ENCODE measurements around the gene NDUFB3. TPM values are rescaled to one million over a fixed set of nuclear protein-coding genes. Genes with fewer than 3 reads are reported as not detected.
"Not testable (repeated sequence)": the region's sequence is repeated elsewhere in the genome, so short reads cannot be mapped to it uniquely, and the experiment has no call there.

NDUFB3 gene
- 45.4 and 75.0 TPM in 2 replicates for total RNA-seq

DNA sequence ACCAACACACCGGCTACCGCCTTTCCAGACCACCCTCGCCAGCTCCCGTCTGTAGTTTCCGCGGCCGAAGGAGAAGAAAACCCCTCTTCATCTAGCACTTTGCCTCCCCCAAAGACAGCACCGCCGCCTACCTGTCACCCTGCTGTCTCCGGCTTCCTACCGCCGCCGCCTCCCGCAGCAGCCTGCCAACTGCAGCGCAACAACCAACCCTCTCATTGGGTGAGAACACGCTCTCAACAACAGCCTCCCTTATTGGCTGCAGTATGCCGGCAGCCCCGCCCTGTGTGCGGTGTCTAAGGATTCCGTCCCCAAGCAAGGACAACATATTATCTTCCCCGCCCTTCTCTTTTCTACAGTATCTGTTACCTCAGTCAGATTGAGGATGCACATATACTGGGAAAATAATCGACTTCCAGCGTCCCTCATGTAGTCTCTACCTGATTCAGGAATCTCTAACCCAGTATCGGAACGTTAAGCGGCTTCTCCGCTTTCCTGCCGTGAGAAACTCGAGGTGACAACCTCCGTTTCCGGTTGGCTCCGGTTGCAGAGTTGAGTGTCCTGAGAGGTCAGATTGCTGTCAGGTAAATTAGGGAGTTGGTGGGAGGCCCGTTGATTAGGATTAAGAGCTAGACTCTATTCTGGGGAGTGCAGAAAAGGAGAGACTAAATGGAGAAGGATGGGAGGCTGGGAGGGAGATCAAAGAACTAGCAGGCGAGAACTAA lies at the start of gene NDUFB3, which contains the start of gene HYCC2:
Gene NDUFB3 (plus strand): TSS at position 523 of the 722 bp plus-strand sequence. CDS start 6,882 bp downstream, outside the sequence.
Gene HYCC2 (minus strand): TSS at position 193 of the 722 bp plus-strand sequence. CDS start 47,662 bp downstream, outside the sequence.
- DNase-seq (ENCODE audit: low read depth in 2 of 2) = peak; percentile 91 to 97

DNA sequence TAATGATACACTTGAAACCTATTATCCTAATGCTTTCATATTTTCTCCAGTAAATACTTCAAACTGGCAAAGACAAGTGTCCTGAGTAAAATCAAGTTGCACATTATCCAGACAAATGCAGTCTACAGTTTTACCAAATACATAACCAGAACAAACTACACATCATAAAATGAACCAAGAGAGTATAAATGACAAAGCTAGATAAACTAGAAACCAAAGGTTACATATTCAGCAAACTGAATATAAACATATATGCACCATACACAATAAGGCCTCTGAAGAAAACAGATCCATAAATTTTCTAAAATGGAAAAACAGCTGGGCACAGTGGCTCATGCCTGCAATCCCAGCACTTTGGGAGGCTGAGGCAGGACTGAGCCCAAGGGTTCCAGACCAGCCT lies 47.3 kb upstream of the NDUFB3 start:
- DNase-seq (ENCODE audit: low read depth in 2 of 2) = no peak

DNA sequence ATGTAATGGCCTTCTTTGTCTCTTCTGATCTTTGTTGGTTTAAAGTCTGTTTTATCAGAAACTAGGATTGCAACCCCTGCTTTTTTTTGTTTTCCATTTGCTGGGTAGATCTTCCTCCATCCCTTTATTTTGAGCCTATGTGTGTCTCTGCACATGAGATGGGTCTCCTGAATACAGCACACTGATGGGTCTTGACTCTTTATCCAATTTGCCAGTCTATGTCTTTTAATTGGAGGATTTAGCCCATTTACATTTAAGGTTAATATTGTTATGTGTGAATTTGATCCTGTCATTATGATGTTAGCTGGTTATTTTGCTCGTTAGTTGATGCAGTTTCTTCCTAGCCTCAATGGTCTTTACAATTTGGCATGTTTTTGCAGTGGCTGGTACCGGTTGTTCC lies 37.4 kb upstream of the NDUFB3 start:
- not testable (repeated sequence) for DNase-seq (ENCODE audit: low read depth in 2 of 2)

DNA sequence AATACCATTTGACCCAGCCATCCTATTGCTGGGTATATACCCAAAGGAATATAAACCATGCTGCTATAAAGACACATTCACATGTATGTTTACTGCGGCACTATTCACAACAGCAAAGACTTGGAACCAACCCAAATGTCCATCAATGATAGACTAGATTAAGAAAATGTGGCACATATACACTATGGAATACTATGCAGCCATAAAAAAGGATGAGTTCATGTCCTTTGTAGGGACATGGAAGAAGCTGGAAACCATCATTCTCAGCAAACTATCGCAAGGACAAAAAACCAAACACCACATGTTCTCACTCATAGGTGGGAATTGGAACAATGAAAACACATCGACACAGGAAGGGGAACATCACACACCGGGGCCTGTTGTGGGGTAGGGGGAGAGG lies 33.4 kb upstream of the NDUFB3 start:
- DNase-seq (ENCODE audit: low read depth in 2 of 2) = not testable (repeated sequence)

DNA sequence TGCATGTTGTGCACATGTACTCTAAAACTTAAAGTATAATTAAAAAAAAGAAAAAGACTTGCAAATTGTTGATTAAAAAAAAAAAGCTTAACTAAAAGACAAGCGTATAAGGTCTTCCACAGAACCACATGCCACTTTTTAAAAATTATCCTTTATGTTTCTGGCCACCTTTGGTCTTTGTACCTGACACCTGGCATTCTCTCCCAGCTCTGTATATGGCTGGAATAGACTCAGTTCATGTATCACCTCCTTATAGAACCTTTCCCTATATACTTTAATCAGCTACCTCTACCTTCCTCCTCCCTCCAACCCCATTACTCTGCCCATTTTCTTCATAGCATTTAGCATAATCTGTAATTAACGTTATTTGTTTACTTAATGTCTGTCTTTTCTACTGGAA lies 32.9 kb upstream of the NDUFB3 start:
- no peak for DNase-seq (ENCODE audit: low read depth in 2 of 2)

DNA sequence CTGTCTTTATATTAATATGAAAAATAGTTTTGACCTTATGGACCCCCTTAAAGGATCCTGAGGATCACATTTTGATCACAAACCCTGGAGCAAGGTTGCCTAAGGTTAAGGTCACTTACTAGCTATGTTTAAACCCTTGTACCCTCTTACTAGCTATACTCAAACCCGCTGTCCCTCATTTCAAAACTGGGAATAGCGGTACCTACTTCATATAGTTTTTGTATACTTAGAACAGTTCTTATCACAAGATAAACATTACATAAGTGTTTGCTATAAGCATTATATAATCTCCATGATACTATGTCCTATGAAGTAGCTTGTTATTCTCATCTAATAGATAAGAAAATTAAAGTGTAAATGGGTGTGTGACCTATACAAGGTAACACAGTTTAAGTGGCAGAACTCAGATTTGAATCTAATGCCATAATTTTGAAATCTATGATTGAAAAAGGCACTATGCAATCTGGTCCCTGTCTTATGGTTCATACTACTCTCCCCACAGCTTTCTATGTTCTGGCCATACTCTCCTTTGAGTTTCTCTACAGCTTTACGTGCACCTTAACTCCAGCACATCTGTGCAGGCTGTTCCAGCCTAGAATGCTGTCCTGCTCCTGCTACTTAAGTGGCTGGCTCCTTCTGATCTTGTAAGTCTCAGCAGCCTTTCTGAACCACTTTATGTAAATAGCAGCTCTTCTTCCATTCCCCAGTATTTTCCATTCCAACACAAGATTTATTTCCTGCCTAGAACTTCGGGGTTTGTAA lies 30.8 kb upstream of the NDUFB3 start:
- DNase-seq (ENCODE audit: low read depth in 2 of 2) = no peak

DNA sequence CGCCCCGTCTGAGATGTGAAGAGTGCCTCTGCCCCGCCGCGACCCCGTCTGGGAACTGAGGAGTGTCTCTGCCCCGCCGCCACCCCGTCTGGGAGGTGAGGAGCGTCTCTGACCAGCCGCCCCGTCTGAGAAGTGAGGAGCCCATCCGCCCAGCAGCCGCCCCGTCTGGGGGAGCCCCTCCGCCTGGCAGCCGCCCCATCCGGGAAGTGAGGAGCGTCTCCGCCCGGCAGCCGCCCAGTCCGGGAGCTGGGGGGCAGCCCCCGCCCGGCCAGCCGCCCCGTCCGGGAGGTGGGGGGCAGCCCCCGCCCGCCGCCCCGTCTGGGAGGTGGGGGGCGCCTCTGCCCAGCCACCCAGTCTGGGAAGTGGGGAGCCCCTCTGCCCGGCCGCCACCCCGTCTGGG lies 29.4 kb upstream of the NDUFB3 start:
- not testable (repeated sequence) for DNase-seq (ENCODE audit: low read depth in 2 of 2)

DNA sequence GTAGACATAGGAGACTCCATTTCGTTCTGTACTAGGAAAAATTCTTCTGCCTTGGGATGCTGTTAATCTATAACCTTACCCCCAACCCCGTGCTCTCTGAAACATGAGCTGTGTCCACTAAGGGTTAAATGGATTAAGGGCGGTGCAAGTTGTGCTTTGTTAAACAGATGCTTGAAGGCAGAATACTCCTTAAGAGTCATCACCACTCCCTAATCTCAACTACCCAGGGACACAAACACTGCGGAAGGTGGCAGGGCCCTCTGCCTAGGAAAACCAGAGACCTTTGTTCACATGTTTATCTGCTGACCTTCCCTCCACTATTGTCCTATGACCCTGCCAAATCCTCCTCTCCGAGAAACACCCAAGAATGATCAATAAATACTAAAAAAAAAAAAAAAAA lies 28.8 kb upstream of the NDUFB3 start:
- not testable (repeated sequence) for DNase-seq (ENCODE audit: low read depth in 2 of 2)

DNA sequence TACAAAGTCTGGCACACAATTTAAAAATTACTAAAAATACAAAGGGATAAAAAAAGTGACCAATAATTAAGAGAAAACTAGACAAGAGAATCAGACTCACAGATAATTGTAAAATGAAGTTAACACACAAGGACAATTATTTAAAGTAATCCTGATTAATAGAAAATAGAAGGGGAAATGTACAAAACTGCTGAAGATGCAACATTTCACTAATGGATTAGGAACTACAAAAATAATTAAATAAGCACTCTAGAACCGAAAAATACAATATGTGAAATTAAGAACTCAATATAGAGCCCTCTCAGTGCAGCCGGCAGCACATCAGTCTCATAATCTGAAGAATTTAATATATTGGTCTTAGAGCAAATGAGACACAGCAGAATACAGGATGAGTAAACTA lies 24.9 kb upstream of the NDUFB3 start:
- no peak for DNase-seq (ENCODE audit: low read depth in 2 of 2)

DNA sequence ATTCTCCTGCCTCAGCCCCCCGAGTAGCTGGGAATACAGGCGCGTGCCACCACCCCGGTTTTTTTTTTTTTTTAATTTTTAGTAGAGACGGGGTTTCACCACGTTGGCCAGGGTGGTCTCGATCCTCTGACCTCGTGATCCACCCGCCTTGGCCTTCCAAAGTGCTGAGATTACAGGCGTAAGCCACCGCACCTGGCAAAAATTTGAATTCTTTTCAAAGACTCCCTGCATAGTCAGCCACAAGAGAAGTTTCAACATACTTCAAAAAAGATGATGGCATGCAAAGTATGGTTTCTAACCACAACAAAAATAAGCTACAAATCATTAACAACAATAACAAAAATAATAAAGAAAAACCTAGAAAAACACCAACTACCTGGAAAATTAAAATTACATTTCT lies 22.3 kb upstream of the NDUFB3 start:
- no peak for DNase-seq (ENCODE audit: low read depth in 2 of 2)

DNA sequence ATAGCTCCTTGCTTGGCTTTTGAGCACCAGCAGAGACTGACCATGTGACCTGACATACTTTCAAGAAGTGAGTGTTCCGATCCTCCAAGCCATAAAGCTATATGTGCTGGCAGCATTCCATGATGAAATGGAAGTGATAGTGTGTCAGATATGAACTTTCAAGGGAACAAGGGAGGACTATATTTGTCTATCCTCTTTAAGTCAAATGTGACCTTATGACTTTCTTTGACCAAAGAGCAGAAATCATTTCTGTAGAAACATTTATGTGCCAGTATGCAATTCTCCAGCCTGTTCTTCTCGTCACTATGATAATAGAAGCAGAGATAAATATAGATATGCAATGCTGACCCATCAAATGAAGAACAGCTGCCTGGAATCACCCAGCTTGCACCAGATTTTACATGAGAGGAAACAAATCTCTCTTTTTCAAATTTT lies 14.7 kb upstream of the NDUFB3 start:
- no peak for DNase-seq (ENCODE audit: low read depth in 2 of 2)

DNA sequence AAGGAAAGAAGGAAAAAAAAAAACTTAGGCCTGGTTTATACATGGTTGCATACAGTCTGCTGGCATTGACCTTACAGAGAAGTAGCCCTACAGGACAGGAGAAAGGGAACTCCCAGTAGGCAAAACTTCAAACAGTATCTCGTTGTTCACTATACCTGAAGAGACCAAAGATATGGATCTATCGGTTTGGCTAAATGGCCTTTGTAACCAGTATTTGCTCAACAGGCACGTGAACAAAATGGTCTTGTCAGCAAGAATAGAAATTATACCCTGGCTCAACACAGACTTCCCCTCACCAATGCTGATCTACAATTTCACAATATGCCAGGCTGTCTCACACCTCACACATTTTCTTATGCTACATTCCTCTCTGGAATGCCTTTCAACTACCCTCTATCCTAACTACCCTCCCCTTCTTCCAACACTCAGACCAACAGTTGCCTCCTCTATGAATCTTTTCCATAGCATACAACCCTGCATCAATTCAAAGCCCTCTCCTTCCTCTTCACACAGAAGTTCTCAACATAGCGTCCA lies 14.0 kb upstream of the NDUFB3 start:
- DNase-seq (ENCODE audit: low read depth in 2 of 2) = no peak

DNA sequence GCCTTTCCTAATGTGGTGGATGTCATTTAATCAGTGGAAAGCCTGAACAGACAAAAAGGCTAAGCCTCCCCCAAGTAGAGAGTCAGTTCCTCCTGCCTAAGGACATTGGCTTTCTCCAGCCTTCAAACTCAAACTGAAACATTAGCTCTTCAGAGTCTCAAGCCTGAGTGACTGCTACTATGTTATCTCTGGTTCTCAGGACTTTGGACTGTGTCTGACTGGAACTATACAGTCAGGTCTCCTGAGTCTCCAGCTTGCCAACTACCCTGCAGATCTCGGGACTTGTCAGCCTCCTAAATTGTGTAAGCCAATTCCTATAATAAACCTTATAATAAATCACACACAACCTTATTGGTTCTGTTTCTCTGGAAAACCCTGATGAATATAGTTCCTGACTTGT lies 12.9 kb upstream of the NDUFB3 start:
- no peak for DNase-seq (ENCODE audit: low read depth in 2 of 2)

DNA sequence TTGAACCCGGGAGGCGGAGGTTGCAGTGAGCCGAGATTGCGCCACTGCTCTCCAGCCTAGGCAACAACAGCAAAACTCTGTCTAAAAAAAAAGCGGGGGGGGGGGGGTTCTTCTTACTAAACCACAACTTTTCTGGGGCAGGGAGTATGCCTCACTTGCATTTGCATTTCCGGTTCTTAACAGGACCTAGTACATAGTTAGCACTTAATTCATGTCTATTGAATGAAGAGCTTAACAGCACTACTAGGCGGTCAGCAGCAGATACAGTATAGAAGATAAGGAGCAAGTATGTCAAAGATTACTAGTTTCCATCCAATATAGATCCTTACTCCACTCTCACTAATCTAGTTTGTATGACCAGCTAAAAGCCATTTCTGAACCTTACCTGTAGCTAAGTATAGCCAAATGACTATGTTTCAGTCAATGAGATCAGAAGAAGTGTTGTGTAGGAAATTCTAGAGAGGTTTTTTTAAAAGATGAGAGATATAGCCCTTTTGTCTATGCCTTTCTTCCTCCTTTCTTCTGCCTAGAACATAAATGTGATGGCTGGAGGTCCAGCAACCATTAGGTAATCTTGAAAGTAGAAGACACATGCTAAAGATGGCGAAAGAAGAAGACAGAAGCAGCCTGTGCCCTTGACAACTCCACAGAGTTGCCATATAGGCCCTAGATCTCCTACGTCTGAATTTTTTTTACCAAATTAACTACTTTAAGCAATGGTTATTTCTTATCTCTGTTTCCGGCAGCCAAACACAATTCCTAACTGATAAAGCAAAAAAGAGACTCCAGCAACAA lies 11.6 kb upstream of the NDUFB3 start:
- DNase-seq (ENCODE audit: low read depth in 2 of 2) = no peak

DNA sequence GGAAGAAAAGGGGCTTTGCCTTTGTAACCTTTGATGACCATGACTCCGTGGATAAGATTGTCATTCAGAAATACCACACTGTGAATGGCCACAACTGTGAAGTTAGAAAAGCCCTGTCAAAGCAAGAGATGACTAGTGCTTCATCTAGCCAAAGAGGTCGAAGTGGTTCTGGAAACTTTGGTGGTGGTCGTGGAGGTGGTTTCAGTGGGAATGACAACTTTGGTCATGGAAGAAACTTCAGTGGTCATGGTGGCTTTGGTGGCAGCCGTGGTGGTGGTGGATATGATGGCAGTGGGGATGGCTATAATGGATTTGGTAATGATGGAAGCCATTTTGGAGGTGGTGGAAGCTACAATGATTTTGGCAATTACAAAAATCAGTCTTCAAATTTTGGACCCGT lies 8.3 kb upstream of the NDUFB3 start:
- not testable (repeated sequence) for DNase-seq (ENCODE audit: low read depth in 2 of 2)

DNA sequence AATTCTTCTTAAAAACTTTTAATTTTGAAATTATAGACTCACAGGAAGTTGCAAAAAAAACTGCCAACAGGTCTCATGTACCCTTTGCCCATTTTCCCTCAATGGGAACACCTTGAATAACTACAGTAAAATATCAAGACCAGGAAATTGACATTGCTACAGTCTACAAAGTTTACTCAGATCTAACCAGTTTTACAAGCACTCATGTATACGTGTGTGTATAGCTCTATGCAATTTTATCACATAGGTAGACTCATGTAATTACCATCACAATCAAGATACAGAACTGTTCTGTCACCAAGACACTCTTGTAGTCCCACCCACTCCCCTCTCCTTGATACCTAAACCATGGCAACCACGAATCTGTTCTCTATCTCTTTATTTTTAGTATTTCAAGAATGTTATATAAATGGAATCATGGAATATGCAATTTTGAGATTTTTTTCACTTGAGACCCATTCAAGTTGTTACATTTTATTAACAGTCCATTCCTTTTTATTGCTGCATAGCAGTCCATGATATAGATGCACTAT lies 6.9 kb upstream of the NDUFB3 start:
- no peak for DNase-seq (ENCODE audit: low read depth in 2 of 2)

DNA sequence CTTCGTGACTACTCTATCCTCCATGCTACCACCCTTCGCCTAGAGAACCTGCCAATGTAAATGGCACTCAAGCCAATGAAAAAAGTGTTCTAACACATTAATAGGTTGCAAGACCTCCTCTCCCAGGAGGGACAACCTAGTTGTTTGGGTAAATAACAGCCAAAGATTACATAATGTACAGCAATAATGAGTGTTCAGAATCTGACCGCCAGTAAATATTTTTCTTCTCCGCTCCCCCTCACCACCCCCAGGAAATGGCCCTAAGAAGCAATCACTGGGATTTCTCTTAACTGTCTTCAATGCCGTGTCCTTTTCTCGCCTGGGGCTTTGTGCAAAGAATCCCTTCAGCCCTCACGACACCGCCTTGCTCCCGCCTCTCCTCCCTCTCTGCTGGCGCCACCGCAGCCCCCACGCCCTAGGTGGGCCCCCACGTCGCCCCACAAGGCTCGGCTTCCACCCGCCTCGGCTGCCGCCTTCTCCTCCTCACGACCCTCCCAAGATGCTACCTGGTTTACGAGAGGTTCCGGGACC lies 788 bp upstream of the NDUFB3 start:
- peak in 1 of 2 donors; percentile 21 for DNase-seq (ENCODE audit: low read depth in 2 of 2)

DNA sequence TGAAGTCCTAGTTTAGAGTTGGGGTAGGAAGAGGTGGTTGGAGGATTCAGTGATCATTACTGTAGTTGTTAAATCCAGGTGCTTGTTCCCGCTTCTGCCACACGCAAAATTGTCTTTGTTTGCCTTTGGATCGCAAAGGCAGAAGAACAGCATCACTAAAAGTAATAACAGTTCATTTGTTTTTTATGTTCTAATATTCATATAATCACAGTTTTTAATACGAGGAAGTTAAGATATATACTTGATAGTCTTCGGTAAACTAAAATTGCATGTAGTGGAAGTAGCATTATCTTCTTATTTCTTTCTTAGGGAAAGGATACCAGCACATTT lies 365 bp downstream of the NDUFB3 start:
- DNase-seq (ENCODE audit: low read depth in 2 of 2) = no peak

DNA sequence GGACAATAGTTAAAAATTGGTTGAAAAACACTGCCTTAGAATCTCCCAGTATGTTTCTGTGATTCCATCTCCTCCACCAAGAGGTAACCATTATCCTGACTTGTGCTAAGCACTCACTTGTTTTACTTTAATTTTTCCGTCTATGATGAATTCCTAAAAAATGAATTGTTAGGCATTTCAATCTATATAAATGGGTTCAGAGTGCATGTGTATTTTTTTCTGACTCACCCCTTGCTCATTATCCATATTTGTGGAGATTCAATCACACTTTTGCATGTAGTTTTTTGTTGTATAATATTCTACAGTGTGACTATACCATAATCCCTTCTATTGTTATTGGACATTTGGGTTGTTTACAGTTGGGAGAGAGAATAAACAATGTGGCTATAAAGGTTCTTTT lies 1.3 kb downstream of the NDUFB3 start:
- DNase-seq (ENCODE audit: low read depth in 2 of 2) = no peak

DNA sequence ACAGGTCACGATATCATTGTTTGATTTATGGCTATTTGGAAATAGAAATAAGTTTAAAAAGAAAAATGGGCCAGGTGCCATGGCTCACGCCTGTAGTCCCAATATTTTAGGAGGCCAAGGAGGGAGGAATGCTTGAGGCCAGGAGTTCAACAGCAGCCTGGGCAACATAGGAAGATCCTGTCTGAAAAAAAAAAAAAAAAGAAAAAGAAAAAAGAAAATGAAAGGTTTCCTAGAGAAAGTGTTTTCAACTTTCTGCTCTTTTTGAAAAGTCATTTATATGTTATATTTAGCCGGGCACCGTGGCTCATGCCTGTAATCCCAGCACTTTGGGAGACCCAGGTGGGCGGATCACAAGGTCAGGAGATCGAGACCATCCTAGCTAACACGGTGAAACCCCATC lies 3.2 kb downstream of the NDUFB3 start:
- no peak for DNase-seq (ENCODE audit: low read depth in 2 of 2)

DNA sequence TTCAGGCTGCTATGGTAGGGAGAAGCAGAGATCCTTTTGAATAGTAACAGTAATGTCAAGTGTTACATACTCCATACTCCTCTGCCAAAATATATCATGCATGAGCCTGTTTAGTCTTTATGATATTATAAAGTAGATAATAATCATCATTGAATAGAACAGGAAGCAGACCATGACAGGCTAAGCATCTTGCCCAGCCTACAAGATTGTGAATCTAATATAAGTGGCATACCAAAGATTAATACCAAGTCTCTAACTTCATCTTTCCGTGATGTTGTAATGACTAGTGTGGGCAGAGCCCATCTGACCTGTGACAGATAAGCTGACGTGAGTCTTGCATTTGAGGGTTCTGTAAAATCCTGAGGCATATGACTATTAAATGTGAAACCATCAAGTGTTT lies 13.1 kb downstream of the NDUFB3 start:
- DNase-seq (ENCODE audit: low read depth in 2 of 2) = no peak

Data from dermis microvascular lymphatic vessel endothelial cell (primary cell).